SK-N-MC (cell line): ENCODE results near the gene ATP7B.

Experiments
- EZH2 ChIP-seq: fragments of 200-600 bp; sonication (generic); IDR thresholded peaks from one replicate; pipeline ENCODE4 v1.6.1; 2017; ENCODE audit warnings: antibody characterized with exemption
- FOXP2 ChIP-seq: optimal IDR thresholded peaks from 2 replicates; pipeline ENCODE3; 2011; ENCODE audit warnings: mild to moderate bottlenecking, moderate library complexity; ENCODE audit not compliant: insufficient read depth; ENCODE audit errors: extremely low read length, control extremely low read depth
- POLR2AphosphoS5 ChIP-seq: IDR thresholded peaks from 2 replicates; pipeline ENCODE4 v1.6.1; 2012; ENCODE audit warnings: mild to moderate bottlenecking, low read depth, low read length, borderline replicate concordance

GRCh38 chr13:51970349-51970748, 40.9 kb downstream of the ATP7B start:
- TF ChIP-seq POLR2AphosphoS5 (no peak), EZH2 (no peak), FOXP2 (no peak)
